VCaP (cell line): Measurements from ENCODE around the gene KMT2A.

Source experiments
- H3K27ac ChIP-seq: fragments of 450-650 bp; 2 replicates; pipeline ENCODE4 v1.5.1; 2017
- CTCF ChIP-seq: fragments of 450-650 bp; conservative IDR thresholded peaks from 2 replicates; pipeline ENCODE4 v1.5.1; 2017; ENCODE audit warnings: mild to moderate bottlenecking, moderate library complexity

Gene KMT2A

DNA sequence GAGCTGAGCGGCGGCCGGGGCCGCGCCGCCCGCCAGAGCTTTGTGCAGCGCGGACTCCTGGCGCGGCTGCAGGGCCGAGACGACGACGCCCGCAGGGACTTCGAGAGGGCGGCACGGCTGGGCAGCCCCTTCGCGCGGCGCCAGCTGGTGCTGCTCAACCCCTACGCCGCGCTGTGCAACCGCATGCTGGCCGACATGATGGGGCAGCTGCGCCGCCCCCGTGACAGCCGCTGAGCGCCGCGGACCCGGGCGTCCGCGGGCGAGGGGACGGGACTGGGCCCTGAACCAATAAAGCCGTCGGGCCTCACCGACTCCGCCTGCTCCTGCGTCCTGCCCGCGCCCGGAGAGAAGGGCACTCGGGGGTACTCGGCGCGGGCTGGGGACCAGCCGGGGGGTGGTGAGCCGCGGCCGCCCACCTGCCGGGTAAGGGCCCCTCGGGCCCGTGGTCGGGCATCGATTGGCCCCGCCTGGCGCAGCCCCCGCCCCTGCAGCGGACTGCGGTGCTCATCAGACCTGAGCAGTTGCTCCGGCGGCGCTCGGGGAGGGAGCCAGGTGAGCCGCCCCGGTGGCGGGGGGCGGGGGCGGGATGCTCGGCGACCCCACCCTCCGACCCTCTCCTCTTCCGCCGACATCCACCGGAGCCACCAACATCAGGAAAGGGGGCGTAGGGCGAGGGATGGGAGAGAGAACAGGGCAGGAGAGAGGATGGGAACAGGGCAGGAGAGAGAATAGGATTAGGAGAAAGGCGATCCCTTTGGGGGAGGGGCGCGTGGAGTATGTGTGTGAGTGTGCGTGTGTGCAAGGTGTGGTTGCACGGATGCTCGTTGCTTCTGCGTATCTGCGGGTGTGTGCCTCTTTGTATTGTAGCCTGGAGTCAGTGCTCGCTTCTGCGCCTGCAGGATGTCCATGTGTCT is 94.6 kb downstream of the KMT2A start, which contains the start of gene TMEM25:
Gene TMEM25, plus strand, starts transcription at position 510 of the 914 bp plus-strand sequence. CDS start 610 bp downstream, outside the sequence.
- H3K27ac ChIP-seq = peak within 1 kb of the TSS; percentile 99
- no peak for TF ChIP-seq CTCF

DNA sequence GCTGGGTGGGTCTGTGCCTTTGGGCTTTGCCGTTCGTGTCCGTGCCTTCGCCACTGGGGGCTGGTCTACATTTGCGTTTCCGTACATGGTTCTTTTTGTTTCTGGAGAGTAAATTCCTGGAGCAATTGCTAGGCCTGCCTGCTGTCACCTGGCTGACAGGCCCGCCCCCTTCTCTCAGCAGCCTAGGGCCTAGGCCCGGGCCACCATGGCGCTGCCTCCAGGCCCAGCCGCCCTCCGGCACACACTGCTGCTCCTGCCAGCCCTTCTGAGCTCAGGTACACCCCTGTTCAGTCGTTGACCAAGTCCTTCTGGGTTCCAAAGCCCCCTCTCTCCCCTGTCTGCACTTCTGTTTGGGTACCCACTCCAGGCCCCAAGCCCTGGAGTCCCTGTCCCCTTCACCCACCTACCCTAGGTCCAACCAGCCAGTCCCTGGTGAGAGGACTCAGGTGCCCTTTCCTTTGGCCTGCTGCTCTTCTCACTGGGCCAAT is 95.3 kb downstream of the KMT2A start:
- H3K27ac ChIP-seq = peak overlapping the region; percentile 99
- TF ChIP-seq CTCF = no peak

GRCh38 chr11:118532091-118532490 is 95.8 kb downstream of the KMT2A start:
- TF ChIP-seq CTCF = no peak
- peak overlapping the region; percentile 99 for H3K27ac ChIP-seq

DNA sequence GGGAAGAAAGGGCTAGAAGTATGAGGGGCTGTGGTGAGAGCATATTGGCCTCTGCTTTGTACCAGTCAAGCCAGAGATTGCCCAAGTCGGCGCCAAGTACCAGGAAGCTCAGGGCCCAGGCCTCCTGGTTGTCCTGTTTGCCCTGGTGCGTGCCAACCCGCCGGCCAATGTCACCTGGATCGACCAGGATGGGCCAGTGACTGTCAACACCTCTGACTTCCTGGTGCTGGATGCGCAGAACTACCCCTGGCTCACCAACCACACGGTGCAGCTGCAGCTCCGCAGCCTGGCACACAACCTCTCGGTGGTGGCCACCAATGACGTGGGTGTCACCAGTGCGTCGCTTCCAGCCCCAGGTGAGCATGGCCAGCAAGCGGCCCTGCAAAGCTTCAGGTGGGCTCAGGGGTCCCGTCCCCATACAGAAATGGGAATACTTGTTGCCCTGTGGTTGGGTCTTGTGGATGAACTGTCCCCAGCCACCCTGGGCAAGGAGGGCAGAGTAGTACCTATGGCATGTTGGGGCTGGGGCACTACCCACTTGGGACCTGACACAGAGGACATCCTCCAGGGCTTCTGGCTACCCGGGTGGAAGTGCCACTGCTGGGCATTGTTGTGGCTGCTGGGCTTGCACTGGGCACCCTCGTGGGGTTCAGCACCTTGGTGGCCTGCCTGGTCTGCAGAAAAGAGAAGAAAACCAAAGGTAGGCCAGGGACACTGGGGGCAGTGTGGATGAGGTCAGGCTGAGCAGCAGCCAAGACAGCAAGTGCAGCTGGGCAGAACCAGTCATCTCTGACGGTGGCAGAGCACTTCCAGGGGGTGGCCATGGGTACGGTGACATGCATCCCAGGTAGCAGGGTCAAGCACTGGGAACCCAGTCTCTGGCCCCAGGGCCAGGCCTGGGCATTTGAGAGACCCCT is 96.8 kb downstream of the KMT2A start:
- H3K27ac ChIP-seq = no peak overlapping the region; the same call in 1 of the 2 replicates
- TF ChIP-seq CTCF = no peak

DNA sequence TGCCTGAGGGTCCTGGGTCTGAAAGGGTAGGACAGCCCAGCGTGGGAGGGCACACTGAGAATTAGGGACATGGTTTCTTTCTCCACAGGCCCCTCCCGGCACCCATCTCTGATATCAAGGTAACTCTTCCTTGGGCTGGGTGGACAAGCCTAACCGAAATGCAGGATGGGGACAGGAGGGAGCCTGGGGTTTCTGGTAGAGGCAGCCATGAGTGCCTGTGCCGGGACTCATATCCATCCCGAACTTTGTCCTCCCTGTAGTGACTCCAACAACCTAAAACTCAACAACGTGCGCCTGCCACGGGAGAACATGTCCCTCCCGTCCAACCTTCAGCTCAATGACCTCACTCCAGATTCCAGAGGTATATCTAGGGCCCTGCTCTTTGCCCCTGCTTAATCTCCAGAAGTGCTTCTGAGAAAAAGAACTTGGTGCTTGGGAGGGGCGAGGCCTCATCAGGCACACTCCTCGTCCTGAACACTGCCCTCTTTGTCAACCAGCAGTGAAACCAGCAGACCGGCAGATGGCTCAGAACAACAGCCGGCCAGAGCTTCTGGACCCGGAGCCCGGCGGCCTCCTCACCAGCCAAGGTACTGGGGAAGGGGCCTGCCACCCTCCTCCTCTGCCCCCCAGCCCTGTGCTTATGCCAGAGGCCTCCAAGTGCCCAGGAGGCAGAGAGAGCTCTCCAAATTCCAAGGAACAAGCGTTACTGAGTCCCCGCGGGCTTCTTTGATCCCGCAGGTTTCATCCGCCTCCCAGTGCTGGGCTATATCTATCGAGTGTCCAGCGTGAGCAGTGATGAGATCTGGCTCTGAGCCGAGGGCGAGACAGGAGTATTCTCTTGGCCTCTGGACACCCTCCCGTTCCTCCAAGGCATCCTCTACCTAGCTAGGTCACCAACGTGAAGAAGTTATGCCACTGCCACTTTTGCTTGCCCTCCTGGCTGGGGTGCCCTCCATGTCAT is 97.8 kb downstream of the KMT2A start:
- no peak overlapping the region for H3K27ac ChIP-seq
- TF ChIP-seq CTCF = no peak

- no peak overlapping the region for H3K27ac ChIP-seq
- no peak for TF ChIP-seq CTCF
Measured at GRCh38 chr11:118535261-118535660, 99.0 kb downstream of the KMT2A start.
